ENCODE data around the gene MAP6.
"Not testable (repeated sequence)": the region's sequence is repeated elsewhere in the genome, so short reads cannot be mapped to it uniquely, and the experiment has no call there.

MAP6 gene

GRCh38 chr11:75593286-75593915 lies 75.4 kb downstream of the MAP6 start:
- DNase-seq (ENCODE audit: extremely low read depth in 1 of 2, low read depth in 1 of 2), result no peak

GRCh38 chr11:75592715-75593114 lies 76.1 kb downstream of the MAP6 start:
- no peak for DNase-seq (ENCODE audit: extremely low read depth in 1 of 2, low read depth in 1 of 2)

GRCh38 chr11:75591966-75592365 lies 76.9 kb downstream of the MAP6 start:
- no peak for DNase-seq (ENCODE audit: extremely low read depth in 1 of 2, low read depth in 1 of 2)

- DNase-seq (ENCODE audit: extremely low read depth in 1 of 2, low read depth in 1 of 2), result no peak
These were observed 77.5 kb downstream of the MAP6 start for GRCh38 chr11:75591371-75591770.

- DNase-seq (ENCODE audit: extremely low read depth in 1 of 2, low read depth in 1 of 2), result no peak
These were observed 78.9 kb downstream of the MAP6 start for GRCh38 chr11:75589933-75590332.

GRCh38 chr11:75589051-75589450 lies 79.8 kb downstream of the MAP6 start:
- DNase-seq (ENCODE audit: extremely low read depth in 1 of 2, low read depth in 1 of 2), result no peak

GRCh38 chr11:75588051-75588481 lies 80.8 kb downstream of the MAP6 start:
- no peak for DNase-seq (ENCODE audit: extremely low read depth in 1 of 2, low read depth in 1 of 2)

GRCh38 chr11:75586395-75586794 lies 82.4 kb downstream of the MAP6 start:
- DNase-seq (ENCODE audit: extremely low read depth in 1 of 2, low read depth in 1 of 2), result no peak

GRCh38 chr11:75585293-75585670 lies 83.6 kb downstream of the MAP6 start:
- no peak for DNase-seq (ENCODE audit: extremely low read depth in 1 of 2, low read depth in 1 of 2)

GRCh38 chr11:75584659-75585292 lies 84.1 kb downstream of the MAP6 start:
- not testable (repeated sequence) for DNase-seq (ENCODE audit: extremely low read depth in 1 of 2, low read depth in 1 of 2)

- no peak for DNase-seq (ENCODE audit: extremely low read depth in 1 of 2, low read depth in 1 of 2)
These were observed 84.8 kb downstream of the MAP6 start for GRCh38 chr11:75583718-75584658.

- peak in 1 of 2 donors; percentile 34 for DNase-seq (ENCODE audit: extremely low read depth in 1 of 2, low read depth in 1 of 2)
These were observed 85.7 kb downstream of the MAP6 start for GRCh38 chr11:75582895-75583717.

GRCh38 chr11:75582506-75582894 lies 86.3 kb downstream of the MAP6 start:
- DNase-seq (ENCODE audit: extremely low read depth in 1 of 2, low read depth in 1 of 2), result no peak

- DNase-seq (ENCODE audit: extremely low read depth in 1 of 2, low read depth in 1 of 2), result no peak
These were observed 89.0 kb downstream of the MAP6 start for GRCh38 chr11:75579841-75580240.

GRCh38 chr11:75578977-75579376 lies 89.9 kb downstream of the MAP6 start:
- no peak for DNase-seq (ENCODE audit: extremely low read depth in 1 of 2, low read depth in 1 of 2)

GRCh38 chr11:75577207-75577606 lies 91.6 kb downstream of the MAP6 start:
- DNase-seq (ENCODE audit: extremely low read depth in 1 of 2, low read depth in 1 of 2), result no peak

- DNase-seq (ENCODE audit: extremely low read depth in 1 of 2, low read depth in 1 of 2), result no peak
These were observed 92.3 kb downstream of the MAP6 start for GRCh38 chr11:75576499-75576918.

GRCh38 chr11:75576017-75576416 lies 92.8 kb downstream of the MAP6 start:
- no peak for DNase-seq (ENCODE audit: extremely low read depth in 1 of 2, low read depth in 1 of 2)

GRCh38 chr11:75574698-75575602 lies 93.9 kb downstream of the MAP6 start:
- DNase-seq (ENCODE audit: extremely low read depth in 1 of 2, low read depth in 1 of 2), result no peak

GRCh38 chr11:75572744-75573143 lies 96.1 kb downstream of the MAP6 start:
- DNase-seq (ENCODE audit: extremely low read depth in 1 of 2, low read depth in 1 of 2), result no peak
